MM.1S (cell line): Measurements from ENCODE around the gene MARK3.

Experiments used
- CTCF ChIP-seq: fragments of 300-600 bp; sonication (generic); IDR thresholded peaks from 2 replicates; pipeline ENCODE4 v1.5.1; 2016; ENCODE audit warnings: antibody characterized with exemption, low read length, mixed read lengths
- EZH2 ChIP-seq: fragments of 300-600 bp; sonication (generic); optimal IDR thresholded peaks from 2 replicates; pipeline ENCODE3; 2017; ENCODE audit warnings: low read depth, mild to moderate bottlenecking, antibody characterized with exemption, low read length, mixed read lengths

GRCh38 chr14:103524002-103524935 is 139.1 kb downstream of the MARK3 start:
- TF ChIP-seq CTCF (no peak), EZH2 (no peak)
